Endothelial cell (in vitro differentiated cells): ENCODE data around the gene LRRC71. TPM values are rescaled to one million over a fixed set of nuclear protein-coding genes. Genes with fewer than 3 reads are reported as not detected.

Source experiments
- DNase-seq: peaks from one replicate; pipeline ENCODE4 v3.0.0; 2021; ENCODE audit warnings: low spot score
- H3K27ac Mint-ChIP-seq: one replicate; pipeline ENCODE4 v1.8.0; 2021; ENCODE audit warnings: mixed read lengths, inconsistent platforms; ENCODE audit not compliant: unreplicated experiment
- H3K27me3 Mint-ChIP-seq: one replicate; pipeline ENCODE4 v1.8.0; 2021; ENCODE audit warnings: mild to moderate bottlenecking, moderate library complexity, mixed read lengths, inconsistent platforms; ENCODE audit not compliant: unreplicated experiment
- H3K36me3 Mint-ChIP-seq: one replicate; pipeline ENCODE4 v1.8.0; 2021; ENCODE audit warnings: mild to moderate bottlenecking, low read depth, mixed read lengths, inconsistent platforms; ENCODE audit not compliant: unreplicated experiment
- H3K4me1 Mint-ChIP-seq: one replicate; pipeline ENCODE4 v1.8.0; 2021; ENCODE audit warnings: mild to moderate bottlenecking, mixed read lengths, inconsistent platforms; ENCODE audit not compliant: unreplicated experiment
- H3K4me3 Mint-ChIP-seq: one replicate; pipeline ENCODE4 v1.8.0; 2021; ENCODE audit warnings: mild to moderate bottlenecking, mixed read lengths, inconsistent platforms; ENCODE audit not compliant: unreplicated experiment
- H3K9me3 Mint-ChIP-seq: one replicate; pipeline ENCODE4 v1.8.0; 2021; ENCODE audit warnings: mixed read lengths, inconsistent platforms; ENCODE audit not compliant: unreplicated experiment
- CTCF ChIP-seq: fragments of 200-600 bp; sonication (generic); IDR thresholded peaks from one replicate; pipeline ENCODE4 v1.5.0; 2021; ENCODE audit warnings: antibody characterized with exemption; ENCODE audit not compliant: unreplicated experiment
- total RNA-seq: library from RNA; stranded (reverse); fragmentation: NEBNext Ultra II Directional; extraction: Animal tissue kit (Norgen Biotek cat#: 25700); gene quantifications from one replicate; pipeline ENCODE4 v1.2.1, GENCODE V29; 2021; ENCODE audit not compliant: unreplicated experiment

The LRRC71 gene
- total RNA-seq, 1 donor from 2014 or later = 0.95 TPM

- Mint-ChIP-seq H3K4me1 (peaks cover 26% of the 10 kb centered on the region), H3K9me3 (no peaks in the 10 kb centered on the region), H3K36me3 (peaks cover 43% of the 10 kb centered on the region), H3K27me3 (peaks cover 5% of the 10 kb centered on the region), H3K4me3 (peak overlapping the region; percentile 35), H3K27ac (peak overlapping the region; percentile 44)
- no peak for DNase-seq
- TF ChIP-seq CTCF = no peak
Observed at GRCh38 chr1:156908955-156909354, 11.5 kb upstream of the LRRC71 start.

- H3K36me3 Mint-ChIP-seq = peaks cover 47% of the 10 kb centered on the region
- H3K9me3 Mint-ChIP-seq = no peaks in the 10 kb centered on the region
- H3K27me3 Mint-ChIP-seq = peaks cover 10% of the 10 kb centered on the region
- no peak for TF ChIP-seq CTCF
- H3K4me1 Mint-ChIP-seq = peaks cover 24% of the 10 kb centered on the region
- no peak overlapping the region for H3K27ac Mint-ChIP-seq
- H3K4me3 Mint-ChIP-seq = no peak overlapping the region
- DNase-seq = no peak
Observed at GRCh38 chr1:156909671-156910070, 10.8 kb upstream of the LRRC71 start.

- H3K36me3 Mint-ChIP-seq = peaks cover 49% of the 10 kb centered on the region
- DNase-seq = peak; percentile 70
- H3K27me3 Mint-ChIP-seq = peaks cover 10% of the 10 kb centered on the region
- no peaks in the 10 kb centered on the region for H3K9me3 Mint-ChIP-seq
- H3K4me3 Mint-ChIP-seq = no peak overlapping the region
- H3K27ac Mint-ChIP-seq = no peak overlapping the region
- peak; percentile 95 for TF ChIP-seq CTCF
- peaks cover 24% of the 10 kb centered on the region for H3K4me1 Mint-ChIP-seq
Observed at GRCh38 chr1:156910309-156910782, 10.1 kb upstream of the LRRC71 start.

GRCh38 chr1:156911577-156912298, 8.7 kb upstream of the LRRC71 start:
- no peak overlapping the region for H3K27ac Mint-ChIP-seq
- peaks cover 16% of the 10 kb centered on the region for H3K4me1 Mint-ChIP-seq
- TF ChIP-seq CTCF = no peak
- H3K36me3 Mint-ChIP-seq = peaks cover 54% of the 10 kb centered on the region
- H3K9me3 Mint-ChIP-seq = no peaks in the 10 kb centered on the region
- H3K4me3 Mint-ChIP-seq = peak overlapping the region; percentile 23
- no peak for DNase-seq
- H3K27me3 Mint-ChIP-seq = peaks cover 10% of the 10 kb centered on the region

- Mint-ChIP-seq H3K4me1 (peaks cover 10% of the 10 kb centered on the region), H3K9me3 (no peaks in the 10 kb centered on the region), H3K4me3 (no peak overlapping the region), H3K27ac (no peak overlapping the region), H3K27me3 (peaks cover 10% of the 10 kb centered on the region), H3K36me3 (peaks cover 54% of the 10 kb centered on the region)
- no peak for DNase-seq
- TF ChIP-seq CTCF = no peak
Observed at GRCh38 chr1:156912310-156912709, 8.1 kb upstream of the LRRC71 start.
